Measurements from ENCODE around the gene LRP8. TPM values are rescaled to one million over a fixed set of nuclear protein-coding genes. Genes with fewer than 3 reads are reported as not detected.

Gene LRP8
- total RNA-seq, 6 experiments from 2014 or later, result 7.2 to 14.9 (median 13.0) TPM

GRCh38 chr1:53331446-53332185 lies 3.7 kb upstream of the LRP8 start:
- TF ChIP-seq CTCF (IDR thresholded peaks at IDR 0.05), result no peak
- H3K27ac Mint-ChIP-seq, result no peak overlapping the region
- H3K4me1 Mint-ChIP-seq (ENCODE audit: low read depth), result 0 out of 2 replicates have a peak, but pooled peaks cover 5% of the 10 kb centered on the region
- peaks cover 2% of the 10 kb centered on the region for H3K27me3 Mint-ChIP-seq (ENCODE audit: insufficient read depth)
- no peak overlapping the region for H3K4me3 Mint-ChIP-seq
- H3K9me3 Mint-ChIP-seq, result no peaks in the 10 kb centered on the region
- DNase-seq, result no peak
- no peaks in the 10 kb centered on the region for H3K36me3 Mint-ChIP-seq (ENCODE audit: low read depth)

- Mint-ChIP-seq H3K4me3 (no peak overlapping the region), H3K4me1 (ENCODE audit: low read depth) (peaks cover 8% of the 10 kb centered on the region), H3K36me3 (ENCODE audit: low read depth) (no peaks in the 10 kb centered on the region), H3K9me3 (no peaks in the 10 kb centered on the region), H3K27ac (no peak overlapping the region), H3K27me3 (ENCODE audit: insufficient read depth) (peaks cover under 1% of the 10 kb centered on the region)
- DNase-seq, result no peak
- no peak for TF ChIP-seq CTCF (IDR thresholded peaks at IDR 0.05)
These were observed 2.9 kb upstream of the LRP8 start for GRCh38 chr1:53330819-53331218.

- Mint-ChIP-seq H3K9me3 (no peaks in the 10 kb centered on the region), H3K27ac (peak overlapping the region; percentile 86; the same call in 1 of the 2 replicates), H3K27me3 (ENCODE audit: insufficient read depth) (no peaks in the 10 kb centered on the region; the same call in 1 of the 2 replicates), H3K36me3 (ENCODE audit: low read depth) (peaks cover 6% of the 10 kb centered on the region; the same call in 1 of the 2 replicates), H3K4me1 (ENCODE audit: low read depth) (peaks cover 21% of the 10 kb centered on the region), H3K4me3 (peak overlapping the region; percentile 92)
- DNase-seq, result no peak
- TF ChIP-seq CTCF (IDR thresholded peaks at IDR 0.05), result peak; percentile 56
These were observed 950 bp upstream of the LRP8 start for GRCh38 chr1:53328541-53329499.

- H3K27ac Mint-ChIP-seq, result peak overlapping the region; percentile 99
These were observed 522 bp downstream of the LRP8 start for GRCh38 chr1:53327182-53327913.

More at GRCh38 chr1:53327182-53327913, 522 bp downstream of the LRP8 start:
- peak; percentile 19 for DNase-seq
- TF ChIP-seq CTCF (IDR thresholded peaks at IDR 0.05), result no peak
- Mint-ChIP-seq H3K4me3 (peak overlapping the region; percentile 93), H3K9me3 (no peaks in the 10 kb centered on the region), H3K4me1 (ENCODE audit: low read depth) (peaks cover 21% of the 10 kb centered on the region), H3K36me3 (ENCODE audit: low read depth) (peaks cover 6% of the 10 kb centered on the region; the same call in 1 of the 2 replicates), H3K27me3 (ENCODE audit: insufficient read depth) (peaks cover 2% of the 10 kb centered on the region; the same call in 1 of the 2 replicates)

Measured in HFFc6 (cell line).